ENCODE data around the gene APBA1.

The APBA1 gene

DNA sequence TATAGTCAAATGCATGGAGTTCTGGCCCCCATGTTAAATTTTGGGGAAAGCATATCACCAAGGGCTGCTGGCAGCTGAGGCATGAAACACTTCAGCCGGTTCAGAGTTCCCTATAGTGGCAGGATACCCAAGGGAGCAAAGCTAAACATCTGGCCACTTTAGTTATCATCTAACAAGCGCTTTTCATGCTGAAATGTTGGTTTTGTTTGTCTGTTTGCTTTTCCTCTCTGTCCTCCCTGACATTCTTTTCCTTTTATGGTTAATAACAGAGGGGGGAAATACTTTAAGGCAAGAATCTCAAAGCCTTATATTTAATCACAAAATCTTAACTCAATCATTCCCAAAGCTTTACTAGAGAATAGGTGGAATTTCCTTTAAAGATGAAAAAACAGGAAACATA lies 11.9 kb downstream of the APBA1 start:
- H3K9me3 ChIP-seq (ENCODE audit: control insufficient read depth, low read length), result no peaks in the 10 kb centered on the region
- H3K27me3 ChIP-seq (replicated peaks; ENCODE audit: control insufficient read depth, insufficient read depth, low read length, poor library complexity, severe bottlenecking), result no peaks in the 10 kb centered on the region
- no peak overlapping the region for H3K27ac ChIP-seq (ENCODE audit: insufficient read depth, low read length, poor library complexity, severe bottlenecking)
- DNase-seq, result no peak
- no peak overlapping the region for H3K4me3 ChIP-seq (ENCODE audit: insufficient read depth, low read depth, low read length, poor library complexity, severe bottlenecking)
- no peaks in the 10 kb centered on the region for H3K36me3 ChIP-seq (ENCODE audit: control insufficient read depth, insufficient read depth, low read length)
- H3K4me1 ChIP-seq (ENCODE audit: control insufficient read depth, insufficient read depth, low read length, poor library complexity, severe bottlenecking), result no peaks in the 10 kb centered on the region

GRCh38 chr9:69658987-69659675 lies 13.0 kb downstream of the APBA1 start:
- DNase-seq, result no peak
- Histone ChIP-seq H3K27me3 (replicated peaks; ENCODE audit: control insufficient read depth, insufficient read depth, low read length, poor library complexity, severe bottlenecking) (no peaks in the 10 kb centered on the region), H3K36me3 (ENCODE audit: control insufficient read depth, insufficient read depth, low read length) (no peaks in the 10 kb centered on the region), H3K4me1 (ENCODE audit: control insufficient read depth, insufficient read depth, low read length, poor library complexity, severe bottlenecking) (no peaks in the 10 kb centered on the region), H3K4me3 (ENCODE audit: insufficient read depth, low read depth, low read length, poor library complexity, severe bottlenecking) (no peak overlapping the region), H3K9me3 (ENCODE audit: control insufficient read depth, low read length) (no peaks in the 10 kb centered on the region), H3K27ac (ENCODE audit: insufficient read depth, low read length, poor library complexity, severe bottlenecking) (no peak overlapping the region)

GRCh38 chr9:69657269-69657668 lies 14.9 kb downstream of the APBA1 start:
- Histone ChIP-seq H3K27ac (ENCODE audit: insufficient read depth, low read length, poor library complexity, severe bottlenecking) (no peak overlapping the region), H3K36me3 (ENCODE audit: control insufficient read depth, insufficient read depth, low read length) (no peaks in the 10 kb centered on the region), H3K9me3 (ENCODE audit: control insufficient read depth, low read length) (no peaks in the 10 kb centered on the region), H3K4me1 (ENCODE audit: control insufficient read depth, insufficient read depth, low read length, poor library complexity, severe bottlenecking) (no peaks in the 10 kb centered on the region), H3K27me3 (replicated peaks; ENCODE audit: control insufficient read depth, insufficient read depth, low read length, poor library complexity, severe bottlenecking) (no peaks in the 10 kb centered on the region), H3K4me3 (ENCODE audit: insufficient read depth, low read depth, low read length, poor library complexity, severe bottlenecking) (no peak overlapping the region)
- no peak for DNase-seq

DNA sequence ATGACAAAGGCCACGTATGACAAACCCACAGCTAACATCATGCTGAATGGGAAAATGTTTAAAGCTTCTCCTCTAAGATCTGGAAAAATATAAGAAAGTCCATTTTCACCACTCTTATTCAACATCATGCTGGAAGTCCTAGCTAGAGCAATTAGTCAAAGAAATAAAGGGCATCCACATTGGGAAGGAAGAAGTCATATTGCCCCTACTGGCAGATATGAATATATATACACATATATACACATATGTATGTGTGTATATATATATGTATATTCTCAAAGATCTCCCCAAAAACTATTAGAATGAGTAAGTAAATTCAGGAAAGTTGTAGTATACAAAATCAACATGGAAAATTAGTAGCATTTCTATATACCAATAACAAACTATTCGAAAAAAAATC lies 17.1 kb downstream of the APBA1 start:
- Histone ChIP-seq H3K27ac (ENCODE audit: insufficient read depth, low read length, poor library complexity, severe bottlenecking) (no peak overlapping the region), H3K27me3 (replicated peaks; ENCODE audit: control insufficient read depth, insufficient read depth, low read length, poor library complexity, severe bottlenecking) (no peaks in the 10 kb centered on the region), H3K9me3 (ENCODE audit: control insufficient read depth, low read length) (no peaks in the 10 kb centered on the region), H3K4me1 (ENCODE audit: control insufficient read depth, insufficient read depth, low read length, poor library complexity, severe bottlenecking) (no peaks in the 10 kb centered on the region), H3K4me3 (ENCODE audit: insufficient read depth, low read depth, low read length, poor library complexity, severe bottlenecking) (no peak overlapping the region), H3K36me3 (ENCODE audit: control insufficient read depth, insufficient read depth, low read length) (no peaks in the 10 kb centered on the region)
- no peak for DNase-seq

GRCh38 chr9:69653261-69653660 lies 18.9 kb downstream of the APBA1 start:
- H3K4me1 ChIP-seq (ENCODE audit: control insufficient read depth, insufficient read depth, low read length, poor library complexity, severe bottlenecking), result no peaks in the 10 kb centered on the region
- DNase-seq, result no peak
- no peaks in the 10 kb centered on the region for H3K36me3 ChIP-seq (ENCODE audit: control insufficient read depth, insufficient read depth, low read length)
- H3K9me3 ChIP-seq (ENCODE audit: control insufficient read depth, low read length), result no peaks in the 10 kb centered on the region
- H3K4me3 ChIP-seq (ENCODE audit: insufficient read depth, low read depth, low read length, poor library complexity, severe bottlenecking), result no peak overlapping the region
- H3K27me3 ChIP-seq (replicated peaks; ENCODE audit: control insufficient read depth, insufficient read depth, low read length, poor library complexity, severe bottlenecking), result no peaks in the 10 kb centered on the region
- no peak overlapping the region for H3K27ac ChIP-seq (ENCODE audit: insufficient read depth, low read length, poor library complexity, severe bottlenecking)

- Histone ChIP-seq H3K27ac (ENCODE audit: insufficient read depth, low read length, poor library complexity, severe bottlenecking) (no peak overlapping the region), H3K36me3 (ENCODE audit: control insufficient read depth, insufficient read depth, low read length) (no peaks in the 10 kb centered on the region), H3K9me3 (ENCODE audit: control insufficient read depth, low read length) (no peaks in the 10 kb centered on the region), H3K27me3 (replicated peaks; ENCODE audit: control insufficient read depth, insufficient read depth, low read length, poor library complexity, severe bottlenecking) (no peaks in the 10 kb centered on the region), H3K4me3 (ENCODE audit: insufficient read depth, low read depth, low read length, poor library complexity, severe bottlenecking) (no peak overlapping the region), H3K4me1 (ENCODE audit: control insufficient read depth, insufficient read depth, low read length, poor library complexity, severe bottlenecking) (no peaks in the 10 kb centered on the region)
- DNase-seq, result no peak
These were observed 22.5 kb downstream of the APBA1 start for GRCh38 chr9:69649566-69650250.

DNA sequence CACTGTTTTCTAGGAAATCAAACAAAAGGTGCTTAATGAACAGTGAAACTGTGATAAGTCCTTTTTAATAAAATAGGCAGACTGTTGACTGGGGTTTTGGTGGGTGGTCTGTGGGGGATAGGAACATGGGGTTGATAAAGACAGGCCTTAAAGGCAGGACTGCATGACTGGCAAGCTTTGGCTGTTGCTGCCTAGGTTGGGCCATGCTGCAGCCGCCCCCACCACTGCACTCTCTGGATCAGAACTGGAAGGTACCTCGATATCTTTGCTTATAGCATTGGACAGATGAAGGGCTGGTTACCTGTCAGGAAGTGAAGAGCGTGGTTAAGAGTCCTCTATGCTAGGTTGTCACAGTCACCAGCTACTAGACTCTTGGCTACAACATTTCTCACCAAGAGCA lies 24.4 kb downstream of the APBA1 start:
- no peak overlapping the region for H3K27ac ChIP-seq (ENCODE audit: insufficient read depth, low read length, poor library complexity, severe bottlenecking)

GRCh38 chr9:69646810-69647209 lies 25.4 kb downstream of the APBA1 start:
- Histone ChIP-seq H3K4me1 (ENCODE audit: control insufficient read depth, insufficient read depth, low read length, poor library complexity, severe bottlenecking) (no peaks in the 10 kb centered on the region), H3K9me3 (ENCODE audit: control insufficient read depth, low read length) (no peaks in the 10 kb centered on the region)
- no peak for DNase-seq

More for the DNA sequence above, 24.4 kb downstream of the APBA1 start:
- no peak overlapping the region for H3K4me3 ChIP-seq (ENCODE audit: insufficient read depth, low read depth, low read length, poor library complexity, severe bottlenecking)
- no peaks in the 10 kb centered on the region for H3K27me3 ChIP-seq (replicated peaks; ENCODE audit: control insufficient read depth, insufficient read depth, low read length, poor library complexity, severe bottlenecking)
- H3K9me3 ChIP-seq (ENCODE audit: control insufficient read depth, low read length), result no peaks in the 10 kb centered on the region
- DNase-seq, result no peak
- no peaks in the 10 kb centered on the region for H3K4me1 ChIP-seq (ENCODE audit: control insufficient read depth, insufficient read depth, low read length, poor library complexity, severe bottlenecking)
- H3K36me3 ChIP-seq (ENCODE audit: control insufficient read depth, insufficient read depth, low read length), result no peaks in the 10 kb centered on the region

DNA sequence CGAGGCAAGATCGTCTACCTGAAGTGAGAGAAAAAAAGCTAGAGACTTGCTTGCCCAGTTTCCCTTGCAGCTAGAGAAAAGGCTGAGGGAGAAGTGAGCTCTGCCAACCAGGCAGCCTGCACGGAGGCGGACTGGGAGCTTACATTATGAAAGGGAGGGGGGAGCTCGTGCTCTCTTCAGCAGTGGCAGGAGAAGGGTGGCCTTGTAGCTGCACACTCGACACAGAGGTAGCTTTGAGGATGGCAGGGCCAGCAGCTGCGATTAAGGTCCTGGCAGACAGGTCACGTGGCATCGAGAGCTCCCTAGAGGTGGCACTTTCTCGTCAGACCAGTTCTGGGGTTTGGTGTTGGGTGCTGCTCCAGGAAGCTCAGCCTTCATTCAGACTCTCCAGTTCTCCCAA lies 26.7 kb downstream of the APBA1 start:
- no peaks in the 10 kb centered on the region for H3K27me3 ChIP-seq (replicated peaks; ENCODE audit: control insufficient read depth, insufficient read depth, low read length, poor library complexity, severe bottlenecking)
- H3K9me3 ChIP-seq (ENCODE audit: control insufficient read depth, low read length), result no peaks in the 10 kb centered on the region
- no peaks in the 10 kb centered on the region for H3K36me3 ChIP-seq (ENCODE audit: control insufficient read depth, insufficient read depth, low read length)
- no peak for DNase-seq
- no peak overlapping the region for H3K4me3 ChIP-seq (ENCODE audit: insufficient read depth, low read depth, low read length, poor library complexity, severe bottlenecking)
- no peak overlapping the region for H3K27ac ChIP-seq (ENCODE audit: insufficient read depth, low read length, poor library complexity, severe bottlenecking)
- H3K4me1 ChIP-seq (ENCODE audit: control insufficient read depth, insufficient read depth, low read length, poor library complexity, severe bottlenecking), result no peaks in the 10 kb centered on the region

More at GRCh38 chr9:69646810-69647209, 25.4 kb downstream of the APBA1 start:
- Histone ChIP-seq H3K4me3 (ENCODE audit: insufficient read depth, low read depth, low read length, poor library complexity, severe bottlenecking) (no peak overlapping the region), H3K27ac (ENCODE audit: insufficient read depth, low read length, poor library complexity, severe bottlenecking) (no peak overlapping the region), H3K36me3 (ENCODE audit: control insufficient read depth, insufficient read depth, low read length) (no peaks in the 10 kb centered on the region), H3K27me3 (replicated peaks; ENCODE audit: control insufficient read depth, insufficient read depth, low read length, poor library complexity, severe bottlenecking) (no peaks in the 10 kb centered on the region)

DNA sequence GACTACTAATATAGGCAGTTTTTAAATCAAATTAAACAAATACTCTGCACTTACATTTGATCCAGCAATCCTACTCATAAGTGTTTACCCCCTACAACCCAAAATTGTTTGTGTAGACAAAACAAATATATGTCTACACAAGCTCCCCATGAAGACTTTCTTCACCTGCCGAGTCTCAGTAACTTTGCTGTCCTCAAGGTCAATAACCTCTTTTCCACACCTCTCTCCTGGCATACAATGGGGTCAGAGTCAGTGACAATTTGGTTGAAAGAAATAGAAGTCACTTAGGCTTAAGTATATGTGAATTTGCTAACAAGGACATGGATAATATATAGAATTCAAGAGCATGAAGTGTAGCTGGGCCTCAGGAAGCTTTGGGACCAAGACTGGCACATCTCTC lies 29.1 kb downstream of the APBA1 start:
- Histone ChIP-seq H3K9me3 (ENCODE audit: control insufficient read depth, low read length) (no peaks in the 10 kb centered on the region), H3K27me3 (replicated peaks; ENCODE audit: control insufficient read depth, insufficient read depth, low read length, poor library complexity, severe bottlenecking) (no peaks in the 10 kb centered on the region), H3K27ac (ENCODE audit: insufficient read depth, low read length, poor library complexity, severe bottlenecking) (no peak overlapping the region), H3K4me1 (ENCODE audit: control insufficient read depth, insufficient read depth, low read length, poor library complexity, severe bottlenecking) (no peaks in the 10 kb centered on the region), H3K36me3 (ENCODE audit: control insufficient read depth, insufficient read depth, low read length) (no peaks in the 10 kb centered on the region), H3K4me3 (ENCODE audit: insufficient read depth, low read depth, low read length, poor library complexity, severe bottlenecking) (no peak overlapping the region)
- no peak for DNase-seq

Data from effector memory CD4-positive, alpha-beta T cell (primary cell).